HG03521 (cell line): Measurements from ENCODE around the gene ZNF576.
"Not testable (repeated sequence)": the region's sequence is repeated elsewhere in the genome, so short reads cannot be mapped to it uniquely, and the experiment has no call there.

Experiments used
- ATAC-seq: cut with Tn5 transposase; IDR thresholded peaks from one replicate; pipeline ENCODE4 v1.9.1; 2021; ENCODE audit warnings: mild to moderate bottlenecking, moderate library complexity; ENCODE audit not compliant: unreplicated experiment

ZNF576 gene

DNA sequence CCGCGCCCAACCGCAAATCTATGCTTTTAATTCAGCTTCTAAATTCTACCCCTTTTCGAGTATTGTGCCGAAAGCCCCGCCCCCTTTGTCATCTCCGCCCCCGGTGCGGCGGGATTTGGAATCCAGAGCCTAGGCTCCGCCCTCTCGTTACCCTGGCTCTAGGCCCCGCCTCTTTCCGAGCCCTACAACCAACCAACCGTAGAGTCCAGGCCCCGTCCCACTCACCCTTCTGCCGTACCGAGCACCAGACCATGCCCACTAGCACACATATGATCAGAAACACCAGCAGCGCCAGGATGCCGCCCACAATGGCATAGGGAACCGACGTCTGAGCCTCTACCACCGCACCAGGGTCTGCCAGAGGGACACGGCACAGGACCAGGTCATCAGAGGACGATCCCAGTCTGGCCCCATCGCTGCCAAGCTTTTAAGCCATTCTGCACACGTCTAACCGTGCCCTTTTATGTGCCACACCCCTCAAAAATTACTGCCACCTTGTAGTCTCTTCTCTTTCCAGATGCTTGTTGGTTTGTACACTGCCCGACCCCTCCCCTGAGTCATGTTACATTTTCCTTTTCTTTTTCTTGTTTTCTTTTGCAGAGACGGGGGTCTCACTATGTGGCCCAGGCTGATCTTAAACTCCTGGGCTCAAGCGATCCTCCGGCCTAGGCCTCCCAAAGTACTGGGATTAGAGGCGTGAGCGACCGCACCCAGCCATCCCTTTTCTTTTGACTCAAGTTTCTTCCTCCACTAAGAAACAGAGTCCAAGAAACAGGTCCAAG lies 27.7 kb downstream of the ZNF576 start:
- no peak for ATAC-seq

DNA sequence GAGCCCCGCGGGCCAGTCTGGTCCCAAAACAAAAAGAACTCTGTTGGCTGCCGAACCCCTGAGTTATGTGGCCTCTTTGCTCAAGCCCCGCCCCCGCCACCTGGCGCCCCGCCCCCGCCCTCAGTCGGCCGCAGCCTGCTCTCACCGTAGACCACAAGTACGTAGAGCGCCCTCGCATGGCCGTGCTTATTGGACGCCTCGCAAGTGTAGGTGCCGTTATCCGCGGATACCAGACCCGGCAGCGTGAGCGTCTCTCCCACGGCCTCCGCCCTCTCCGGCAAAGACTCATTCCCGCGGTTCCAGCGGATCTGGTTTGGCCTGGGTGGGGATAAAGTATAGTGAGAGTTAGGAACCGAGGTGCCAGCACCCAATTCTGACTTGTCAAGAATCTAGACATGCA lies 28.5 kb downstream of the ZNF576 start:
- no peak for ATAC-seq

DNA sequence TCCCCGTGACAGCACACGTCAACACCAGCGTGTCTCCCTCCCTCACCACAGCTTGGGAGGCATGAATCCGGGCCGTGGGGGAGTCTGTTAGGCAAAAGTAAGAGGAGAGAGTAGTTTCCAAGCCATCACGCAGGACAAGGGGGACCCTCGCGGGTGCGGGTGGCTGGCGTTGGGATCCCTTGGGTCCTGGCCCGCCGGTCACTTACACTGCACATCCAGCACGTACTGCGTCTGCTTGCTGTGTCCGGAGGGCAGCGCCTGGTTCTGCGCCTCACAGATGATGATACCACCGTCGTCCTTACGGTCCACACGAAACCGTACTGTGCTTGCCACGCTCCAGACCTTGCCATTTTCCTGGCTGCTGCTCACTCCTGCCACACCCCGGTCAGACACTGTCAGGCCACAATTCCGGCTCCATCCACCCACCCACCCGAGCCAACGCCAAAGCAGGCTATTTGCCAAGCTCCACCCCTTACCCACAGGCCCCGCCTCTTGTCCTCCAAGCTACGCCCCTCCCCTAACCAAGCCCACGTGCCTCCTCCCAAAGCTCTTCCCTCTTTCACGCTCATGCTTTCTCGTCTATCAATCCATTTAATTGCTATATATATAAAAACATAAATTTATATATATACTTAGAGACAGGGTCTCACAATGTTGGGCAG lies 29.7 kb downstream of the ZNF576 start:
- ATAC-seq, result no peak

DNA sequence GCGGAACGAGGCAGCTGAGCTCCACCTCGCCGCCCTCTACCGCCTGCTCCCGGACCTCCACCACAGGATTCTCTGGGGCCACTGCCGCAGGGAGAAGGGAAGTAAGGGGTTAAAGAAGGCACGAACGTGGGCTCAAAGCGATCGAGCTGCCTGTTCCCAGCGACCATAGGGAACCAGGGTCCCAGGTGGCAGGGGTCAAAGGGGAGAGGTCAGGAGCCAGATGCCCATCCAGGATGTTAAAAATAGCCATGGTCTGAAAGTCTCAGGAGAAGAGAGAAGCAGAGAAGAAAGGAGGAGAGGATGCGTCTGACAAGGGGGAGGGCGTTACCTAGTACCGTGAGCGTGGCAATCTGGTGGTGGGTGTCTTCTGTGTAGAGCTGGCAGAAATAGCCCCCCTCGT lies 30.4 kb downstream of the ZNF576 start:
- ATAC-seq, result no peak

DNA sequence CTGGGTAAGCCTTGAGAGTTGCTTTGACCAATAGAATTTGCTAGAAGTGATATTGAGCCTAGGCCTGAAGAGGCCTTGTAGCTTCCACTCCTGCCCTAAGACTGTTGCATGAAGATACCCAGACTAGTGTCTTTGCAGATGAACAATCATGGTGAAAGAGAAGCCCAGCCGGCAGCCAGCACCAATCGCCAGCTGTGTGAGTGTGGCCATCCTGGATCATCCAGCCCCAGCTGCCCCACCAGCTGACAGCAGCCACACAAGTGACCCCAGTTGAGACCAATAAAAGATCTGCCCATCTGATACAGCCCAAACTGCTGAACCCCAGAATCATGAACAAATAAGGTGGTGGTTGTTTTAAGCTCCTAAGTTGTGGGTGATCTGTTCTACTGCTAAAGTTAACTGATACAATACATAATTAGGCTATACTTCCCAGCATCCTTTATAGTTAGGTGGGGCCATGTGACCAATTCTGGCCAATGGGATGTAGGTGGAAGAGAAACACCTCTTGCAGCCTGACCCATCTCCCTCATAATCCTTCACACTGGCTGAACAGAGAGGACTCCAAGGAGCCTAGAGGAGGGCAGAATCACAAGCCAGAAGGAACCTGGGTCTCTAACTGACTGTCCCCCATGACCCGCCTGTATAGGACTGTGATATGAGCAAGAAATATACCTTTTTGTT lies 32.4 kb downstream of the ZNF576 start:
- no peak for ATAC-seq

DNA sequence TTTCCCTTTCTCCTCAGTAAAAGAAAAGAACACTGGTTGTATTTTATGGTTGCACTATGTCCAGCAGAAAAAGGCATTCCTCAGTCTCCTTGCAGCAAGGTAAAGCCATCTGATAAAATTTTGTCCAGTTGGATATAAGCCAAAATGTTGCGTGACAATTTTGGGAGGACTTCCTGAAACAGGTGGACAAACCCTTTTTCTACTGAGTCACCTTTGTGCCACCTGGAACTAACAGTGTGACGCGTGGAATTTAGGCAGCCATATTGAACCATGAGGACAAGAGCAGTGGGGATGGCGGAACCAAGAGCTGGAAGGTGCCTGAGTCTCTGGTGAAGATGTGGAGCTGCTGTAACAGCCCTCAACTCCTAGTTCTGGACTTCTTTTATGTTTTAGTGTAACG lies 35.1 kb downstream of the ZNF576 start:
- no peak for ATAC-seq

DNA sequence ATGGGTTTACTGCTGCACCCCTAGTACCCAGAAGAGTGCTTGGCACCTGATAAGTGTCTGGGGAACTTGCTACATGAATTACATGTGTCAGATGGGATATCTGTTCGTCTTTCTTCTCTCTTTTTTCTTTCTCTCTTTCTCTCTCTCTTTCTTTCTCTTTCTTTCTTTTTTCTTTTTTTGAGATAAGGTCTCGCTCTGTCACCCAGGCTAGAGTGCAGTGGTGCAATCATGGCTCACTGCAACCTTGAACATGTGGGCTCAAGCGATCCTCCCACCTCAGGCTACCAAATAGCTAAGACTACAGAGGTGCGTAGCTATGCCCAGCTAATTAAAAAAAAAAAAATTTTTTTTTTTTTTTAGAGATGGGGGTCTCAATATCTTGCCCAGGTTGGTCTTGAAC lies 37.1 kb downstream of the ZNF576 start:
- no peak for ATAC-seq

DNA sequence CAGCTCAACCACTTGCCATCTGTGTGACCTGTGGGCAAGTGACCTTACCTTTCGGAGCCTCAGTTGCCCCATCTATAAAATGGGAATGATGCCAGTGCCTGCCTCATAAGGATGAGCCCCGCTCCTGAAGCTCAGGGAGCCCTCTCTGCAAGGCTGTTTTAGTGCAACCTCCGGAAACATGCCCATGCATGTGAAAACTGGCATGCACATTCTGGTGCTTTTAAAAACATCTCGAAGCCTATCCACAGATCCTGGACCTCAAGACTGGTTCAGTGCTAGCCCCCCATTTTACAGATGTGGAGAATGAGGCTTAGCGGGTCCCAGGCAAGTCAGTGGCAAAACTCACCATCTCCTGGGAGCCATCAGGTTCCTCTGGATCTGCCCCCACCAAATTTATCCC lies 37.7 kb downstream of the ZNF576 start:
- ATAC-seq, result no peak

DNA sequence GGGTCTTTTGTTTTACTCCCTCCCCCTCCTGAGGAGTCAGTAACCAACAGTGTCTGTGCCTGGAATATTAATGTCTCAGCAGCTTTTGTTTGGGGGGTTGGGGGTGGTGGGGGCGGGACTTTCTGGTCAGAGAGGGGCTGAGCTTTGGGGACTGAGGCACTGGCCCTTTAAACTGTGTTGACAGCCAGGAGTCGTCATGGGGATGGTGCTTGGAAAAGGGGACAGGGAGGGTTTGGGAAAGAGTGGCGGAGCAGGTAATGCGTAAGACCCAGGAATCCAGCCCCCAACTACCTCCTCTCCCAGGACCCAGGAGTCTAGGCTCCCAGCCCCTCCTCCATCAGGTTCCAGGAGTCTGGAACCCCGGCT lies 38.1 kb downstream of the ZNF576 start:
- no peak for ATAC-seq

DNA sequence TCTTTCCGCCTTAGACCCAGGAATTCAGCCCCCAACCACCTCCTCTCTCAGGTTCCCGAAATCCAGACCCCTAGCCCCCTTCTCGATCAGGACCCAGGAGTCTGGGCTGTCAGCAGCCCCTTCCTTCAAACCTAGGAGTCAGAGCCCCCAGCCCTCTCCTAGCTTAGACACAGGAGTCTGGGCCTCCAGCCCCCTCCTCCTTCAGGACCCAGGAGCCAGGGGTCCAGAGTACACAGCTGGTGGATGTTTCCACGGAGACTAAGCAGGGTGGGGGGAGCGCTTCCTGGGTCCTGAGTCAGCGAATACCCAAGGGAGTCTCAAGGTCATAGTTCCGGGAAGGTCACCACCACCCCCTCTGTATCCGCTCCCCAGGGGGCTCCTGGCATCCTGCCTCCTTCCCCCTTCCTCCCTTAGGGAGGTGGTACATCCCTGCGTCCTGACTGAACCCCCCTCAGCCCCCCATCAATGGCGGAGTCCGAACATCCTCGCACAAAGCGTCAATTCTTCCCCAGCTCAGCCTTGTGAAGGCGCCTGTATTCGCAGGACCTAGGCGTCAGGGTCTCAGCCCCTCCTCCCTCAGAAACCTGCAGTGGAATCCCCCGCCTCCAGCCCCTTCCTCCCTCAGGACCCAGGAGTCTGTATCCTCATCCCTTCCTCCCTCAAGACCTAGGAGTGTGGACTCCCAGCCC lies 38.6 kb downstream of the ZNF576 start:
- ATAC-seq, result no peak

DNA sequence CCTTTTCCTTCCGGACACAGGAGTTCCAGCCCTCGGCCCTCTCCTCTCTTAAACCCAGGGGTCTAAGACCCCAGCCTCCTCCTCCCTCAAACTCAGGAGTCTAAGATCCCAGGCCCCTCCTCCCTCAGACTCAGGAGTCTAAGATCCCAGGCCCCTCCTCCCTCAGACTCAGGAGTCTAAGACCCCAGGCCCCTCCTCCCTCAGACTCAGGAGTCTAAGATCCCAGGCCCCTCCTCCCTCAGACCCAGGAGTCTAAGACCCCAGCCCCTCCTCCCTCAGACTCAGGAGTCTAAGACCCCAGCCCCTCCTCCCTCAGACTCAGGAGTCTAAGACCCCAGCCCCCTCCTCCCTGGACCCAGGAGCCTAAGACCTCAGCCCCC lies 39.2 kb downstream of the ZNF576 start:
- ATAC-seq, result not testable (repeated sequence)

DNA sequence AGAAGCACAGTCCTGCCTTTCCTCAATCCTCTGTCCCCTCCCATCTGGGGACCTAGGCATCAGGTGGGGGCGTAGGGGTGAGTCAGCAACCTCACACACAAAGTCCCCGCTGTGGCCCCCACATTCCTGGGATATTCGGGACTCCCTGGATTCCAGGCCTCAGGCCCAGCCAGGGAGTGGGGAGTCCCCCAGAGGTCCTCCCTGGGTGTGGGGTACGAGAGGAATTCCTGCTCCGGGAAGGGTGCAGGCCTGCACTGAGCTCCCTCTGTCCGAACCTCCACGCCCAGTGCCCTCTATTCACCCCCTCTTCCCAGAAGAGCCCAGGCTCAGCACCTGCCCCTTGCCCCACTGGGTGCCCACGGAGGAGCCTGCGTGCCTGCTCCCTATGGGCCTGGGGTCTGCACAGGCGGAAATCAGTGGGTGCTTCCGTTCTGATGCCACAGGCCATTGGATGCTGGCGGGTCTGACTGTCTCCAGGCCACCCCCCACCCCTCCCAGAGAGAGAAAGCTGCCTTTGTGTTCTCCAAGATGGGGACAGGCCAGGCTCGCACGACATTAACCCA lies 39.8 kb downstream of the ZNF576 start:
- ATAC-seq, result no peak

DNA sequence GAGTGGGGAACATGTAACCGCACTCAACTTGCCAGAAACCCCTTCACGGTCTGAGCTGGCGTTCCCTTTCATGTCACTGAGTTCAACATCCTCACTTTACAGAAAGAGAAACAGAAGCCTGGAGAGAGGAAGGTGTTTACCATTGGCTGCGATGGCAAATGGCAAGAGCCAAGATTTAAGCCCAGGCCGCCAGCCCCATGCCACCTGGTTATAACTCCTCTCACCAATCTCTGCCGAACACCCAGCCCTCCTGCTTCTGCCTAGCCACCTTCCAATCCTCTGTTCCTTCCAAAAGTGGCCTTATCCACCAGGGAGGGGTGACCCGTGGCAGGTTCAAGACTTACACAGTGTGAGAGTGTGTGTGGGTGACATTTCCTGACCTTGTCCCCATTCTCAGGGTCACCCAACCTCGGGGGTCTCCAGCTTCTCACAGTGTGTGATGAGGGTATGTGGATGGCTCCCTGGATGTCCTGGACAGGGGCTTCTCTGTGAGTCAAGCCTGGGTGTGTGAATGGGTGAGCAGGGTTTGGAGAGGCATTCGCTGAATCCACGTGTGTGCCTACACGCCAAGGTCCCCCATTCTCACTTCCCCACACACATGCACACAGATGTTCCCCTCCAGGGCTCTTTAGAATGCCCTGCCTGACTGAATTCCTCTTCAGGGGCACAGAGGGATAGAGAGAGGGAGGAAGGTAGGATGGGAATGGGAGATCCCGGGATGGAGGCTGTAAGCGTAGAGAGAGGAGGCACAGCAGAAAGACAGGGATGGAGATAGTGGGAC lies 42.0 kb downstream of the ZNF576 start:
- ATAC-seq, result no peak

DNA sequence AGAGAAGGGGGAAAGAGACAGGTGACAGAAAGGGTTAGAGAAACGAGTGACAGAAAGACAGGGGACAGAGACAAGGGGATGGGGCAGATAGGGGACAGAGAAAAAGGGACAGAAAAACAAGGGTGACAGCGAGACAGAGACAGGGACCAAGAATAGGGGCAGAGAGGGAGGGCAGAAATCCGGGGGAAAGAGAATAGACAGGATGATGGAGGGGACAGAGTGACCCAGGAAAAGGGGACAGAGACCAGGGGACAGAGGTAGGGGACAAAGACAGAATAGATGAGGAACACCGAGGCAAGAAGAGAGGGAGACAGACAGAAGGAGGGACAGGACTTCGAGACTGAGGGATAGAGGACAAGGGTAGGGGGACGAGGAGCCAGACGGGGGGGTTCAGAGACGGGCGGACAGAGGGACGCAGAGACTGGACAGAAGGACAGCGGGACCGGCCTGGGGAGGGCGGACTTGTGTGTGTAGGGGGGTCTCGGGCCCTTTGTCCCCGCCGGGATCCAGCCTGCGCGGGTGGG lies 42.7 kb downstream of the ZNF576 start:
- no peak for ATAC-seq

DNA sequence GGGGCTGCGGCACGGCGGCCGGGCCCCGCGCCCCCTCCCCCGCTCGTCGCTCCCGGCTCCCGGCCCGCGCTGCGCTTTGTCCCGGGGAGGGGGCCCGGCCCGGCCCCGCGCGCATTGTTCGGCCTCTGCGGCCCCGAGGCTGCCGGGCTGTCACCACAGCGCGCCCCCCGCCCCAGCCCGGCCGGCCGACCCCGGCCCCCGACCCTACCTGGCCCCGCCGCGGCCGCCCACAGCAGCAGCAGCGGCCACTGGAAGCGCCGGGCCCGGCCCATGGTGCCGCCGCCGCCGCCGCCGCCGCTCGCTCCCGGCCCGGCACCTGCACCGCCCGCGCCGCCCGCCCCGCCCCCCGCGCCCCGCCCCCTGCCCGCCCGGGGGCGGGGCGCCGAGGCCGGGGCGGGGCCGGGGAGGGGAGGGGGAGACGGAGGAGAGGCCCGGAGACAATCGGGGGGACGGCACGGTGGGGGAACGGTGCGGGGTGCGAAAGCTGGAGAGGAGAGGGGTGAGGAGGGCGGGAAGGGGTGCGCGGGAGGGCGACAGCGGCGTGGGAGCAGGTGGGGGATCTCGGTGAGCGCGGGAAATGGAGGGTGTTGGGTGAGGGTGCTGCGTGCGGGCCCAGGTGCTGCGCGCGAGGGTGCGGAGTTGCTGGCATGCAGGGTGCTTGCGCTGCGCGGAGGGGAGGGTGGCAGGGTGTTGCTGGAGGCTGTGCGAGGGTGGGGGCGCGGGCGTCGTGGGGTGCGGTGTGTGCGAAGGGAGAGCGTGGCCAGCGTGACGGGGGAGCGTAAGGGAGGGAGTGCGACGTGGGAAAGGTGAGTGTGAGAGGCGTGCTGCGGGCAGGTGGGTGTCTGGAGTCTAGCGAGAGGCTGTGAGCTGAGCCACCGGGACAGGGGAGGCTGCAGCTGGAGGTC lies 43.4 kb downstream of the ZNF576 start, which contains the start of gene CADM4:
CADM4 (minus strand) TSS at position 332 of the 905 bp plus-strand sequence; CDS start at position 272, 60 bp downstream.
- ATAC-seq, result no peak

DNA sequence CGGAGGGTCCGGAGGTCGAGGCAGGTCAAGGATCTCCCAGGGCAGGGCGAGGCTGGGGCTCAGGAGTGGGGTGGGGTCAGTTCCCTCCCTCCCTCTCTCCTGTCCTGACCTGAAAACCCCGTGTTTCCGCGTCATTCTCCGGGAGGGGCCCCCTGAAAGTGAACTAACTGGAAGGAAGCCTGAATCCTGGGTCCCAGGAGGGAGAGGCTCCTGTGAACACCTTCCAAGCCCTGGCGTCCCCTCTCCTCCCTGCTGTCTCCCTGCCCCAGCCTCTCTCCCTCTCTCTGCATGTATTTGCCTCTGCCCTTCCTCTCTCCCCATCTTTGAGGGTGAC lies 44.0 kb downstream of the ZNF576 start:
- ATAC-seq, result no peak

DNA sequence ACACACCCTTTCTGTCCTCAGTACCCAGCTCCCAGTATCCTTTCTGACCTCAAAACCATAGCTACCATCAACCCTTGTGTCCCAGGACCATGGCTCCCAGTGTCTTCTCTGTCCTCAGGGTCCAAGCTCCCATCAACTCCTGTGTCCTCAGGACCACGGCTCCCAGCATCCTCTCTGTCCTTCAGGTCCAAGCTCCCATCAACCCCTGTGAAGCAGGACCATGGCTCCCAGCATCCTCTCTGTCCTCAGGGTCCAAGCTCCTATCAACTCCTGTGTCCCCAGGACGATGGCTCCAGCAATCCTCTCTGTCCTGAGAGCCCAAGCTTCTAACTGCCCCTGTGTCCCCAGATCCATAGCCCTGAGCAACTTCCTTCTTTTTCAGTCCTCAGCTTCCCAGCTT lies 44.9 kb downstream of the ZNF576 start:
- no peak for ATAC-seq

DNA sequence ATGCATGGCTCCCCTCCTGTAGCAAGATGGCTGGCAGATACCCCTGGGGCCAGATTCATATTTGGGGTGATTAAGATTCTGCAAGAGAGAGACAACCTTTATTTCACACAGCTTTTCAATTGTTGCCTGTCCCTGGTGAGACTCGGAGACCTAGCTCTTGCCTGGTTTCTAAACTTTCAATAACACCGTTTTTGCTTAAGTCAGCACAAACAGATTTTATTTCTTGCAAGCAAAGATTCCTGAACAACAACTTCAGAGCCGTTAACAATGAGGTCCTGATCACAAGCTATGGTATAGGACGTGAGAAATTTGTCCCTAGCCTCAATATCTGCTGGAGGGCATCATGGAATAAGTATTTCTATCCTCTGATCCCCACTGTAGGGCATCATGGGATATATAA lies 46.1 kb downstream of the ZNF576 start:
- ATAC-seq, result no peak

DNA sequence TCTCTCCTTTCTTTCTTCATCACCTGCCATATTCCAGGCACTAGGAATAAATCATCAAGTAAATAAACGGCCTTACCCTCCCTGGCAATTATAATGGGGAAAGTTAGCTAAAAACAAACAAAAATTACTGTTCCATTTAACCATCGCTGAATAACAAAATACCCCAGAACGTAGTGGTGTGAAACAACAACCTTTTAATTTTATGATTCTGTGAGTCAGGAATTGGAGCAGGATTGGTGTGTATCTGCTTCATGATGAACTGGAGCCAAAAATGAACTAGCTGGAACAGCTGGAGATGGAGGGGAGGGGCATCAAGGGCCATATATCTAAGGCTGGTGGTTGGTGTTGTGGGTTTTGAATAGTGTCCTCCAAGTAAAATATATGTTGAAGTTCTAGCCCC lies 46.9 kb downstream of the ZNF576 start:
- ATAC-seq, result no peak
